HCT116 (cell line): ENCODE measurements around the gene SLC12A3. TPM values are rescaled to one million over a fixed set of nuclear protein-coding genes. Genes with fewer than 3 reads are reported as not detected.

Source experiments
- ATAC-seq: fragments of 200-7000 bp; cut with Tn5 transposase; 2 replicates; pipeline ENCODE4 v1.9.1; 2020; ENCODE audit warnings: mild to moderate bottlenecking, moderate library complexity
- BruUV-seq: library from RNA; stranded (reverse); fragments of 400-500 nt; replicated peaks from 2 replicates; lab custom pipeline; 2021; lab: Mats Ljungman, UMichigan
- CTCF ChIA-PET: fragments of 300-600 bp; sonication (Branson Sonifier 250); formaldehyde crosslinking; loops from one replicate; lab custom pipeline; 2021; ENCODE audit warnings: antibody characterized with exemption; lab: Charles Lee
- POLR2A ChIA-PET: fragments of 300-600, 350-600 bp; sonication (Branson Sonifier 250); formaldehyde crosslinking; loops from one replicate; lab custom pipeline; 2021; ENCODE audit warnings: antibody characterized with exemption; lab: Charles Lee
- RAD21 ChIA-PET, 2 experiments: fragments of 300-600 bp; sonication (Branson Sonifier 250); formaldehyde crosslinking; loops; one replicate each; lab custom pipeline; 2023; ENCODE audit warnings: low total read pairs in 2 of 2; ENCODE audit not compliant: uncharacterized antibody in 2 of 2, unreplicated experiment in 2 of 2, low non-redundant PET in 1 of 2; lab: Charles Lee
- DNase-seq: peaks from one replicate; pipeline ENCODE4 v3.0.0-alpha.2; 2010; ENCODE audit warnings: low read depth, low spot score
- H2AFZ ChIP-seq: fragments of 200-600 bp; shearing (Covaris generic), sonication (generic); 2 replicates; pipeline ENCODE4 v1.6.1; 2017; ENCODE audit warnings: low read depth, mixed run types, mixed read lengths, antibody characterized with exemption, low read length; ENCODE audit not compliant: poor library complexity, severe bottlenecking
- H3K27ac ChIP-seq: 2 replicates; pipeline ENCODE4 v1.5.1; 2012; ENCODE audit warnings: low read depth, low read length
- H3K27me3 ChIP-seq: fragments of 200-600 bp; sonication (generic); 2 replicates; pipeline ENCODE4 v1.6.1; 2016; ENCODE audit warnings: mixed run types, low read length, mixed read lengths; ENCODE audit not compliant: insufficient read depth
- H3K36me3 ChIP-seq, 2 experiments: fragments of 200-500 bp in 1 of 2; fragments of 200-600 bp in 1 of 2; sonication (Bioruptor generic) in 1 of 2; sonication (generic) in 1 of 2; 2 replicates each; pipeline versions ENCODE4 v1.5.1 to v1.6.1; 2014 to 2016; ENCODE audit warnings: low read length in 2 of 2, inconsistent platforms in 1 of 2, mixed read lengths in 1 of 2, mixed run types in 1 of 2; ENCODE audit not compliant: insufficient read depth in 2 of 2, control insufficient read depth in 1 of 2
- H3K4me1 ChIP-seq, 2 experiments: fragments of 200-600 bp in 1 of 2; sonication (generic) in 1 of 2; 2 replicates each; pipeline versions ENCODE4 v1.5.1 to v1.6.1; 2012 to 2017; ENCODE audit warnings: low read length in 2 of 2, inconsistent platforms in 1 of 2, mild to moderate bottlenecking in 1 of 2, mixed read lengths in 1 of 2, mixed run types in 1 of 2, moderate library complexity in 1 of 2; ENCODE audit not compliant: insufficient read depth in 2 of 2, control insufficient read depth in 1 of 2
- H3K4me2 ChIP-seq: fragments of 200-600 bp; sonication (generic); 2 replicates; pipeline ENCODE4 v1.6.1; 2017; ENCODE audit warnings: mixed run types, low read length, mixed read lengths
- H3K4me3 ChIP-seq, 2 experiments: fragments of 200-600 bp in 1 of 2; sonication (generic) in 1 of 2; replicated peaks in 1 of 2; 2 replicates each; pipeline ENCODE4 v1.5.1; 2011 to 2016; ENCODE audit warnings: low read length in 2 of 2, control low read depth in 1 of 2, low read depth in 1 of 2, mild to moderate bottlenecking in 1 of 2, mixed read lengths in 1 of 2, mixed run types in 1 of 2
- H3K79me2 ChIP-seq: fragments of 200-600 bp; sonication (generic); 2 replicates; pipeline ENCODE4 v1.6.1; 2017; ENCODE audit warnings: mild to moderate bottlenecking, mixed run types, low read length, moderate library complexity, mixed read lengths; ENCODE audit not compliant: insufficient read depth
- H3K9ac ChIP-seq: fragments of 200-600 bp; sonication (generic); 2 replicates; pipeline ENCODE4 v1.6.1; 2016; ENCODE audit warnings: low read length, mixed read lengths
- H3K9me2 ChIP-seq: fragments of 200-600 bp; sonication (generic), shearing (Covaris generic); 2 replicates; pipeline ENCODE4 v1.6.1; 2017; ENCODE audit warnings: mixed run types, mild to moderate bottlenecking, moderate library complexity; ENCODE audit not compliant: insufficient read depth
- H3K9me3 ChIP-seq, 2 experiments: fragments of 200-500 bp in 1 of 2; fragments of 200-600 bp in 1 of 2; sonication (Bioruptor generic) in 1 of 2; sonication (generic) in 1 of 2; 2 replicates each; pipeline ENCODE4 v1.6.1; 2014 to 2017; ENCODE audit warnings: low read length in 2 of 2, mixed read lengths in 2 of 2, inconsistent platforms in 1 of 2, low read depth in 1 of 2, mild to moderate bottlenecking in 1 of 2, mixed run types in 1 of 2, moderate library complexity in 1 of 2; ENCODE audit not compliant: control insufficient read depth in 1 of 2, insufficient read depth in 1 of 2
- H4K20me1 ChIP-seq: fragments of 200-600 bp; sonication (generic), shearing (Covaris generic); 2 replicates; pipeline ENCODE4 v1.6.1; 2017; ENCODE audit warnings: mixed run types, mild to moderate bottlenecking, moderate library complexity; ENCODE audit not compliant: insufficient read depth
- POLR2AphosphoS5 ChIP-seq: IDR thresholded peaks from 2 replicates; pipeline ENCODE4 v1.6.1; 2011; ENCODE audit warnings: mild to moderate bottlenecking, low read depth, low read length, moderate library complexity
- RAD21 ChIP-seq: IDR thresholded peaks from 2 replicates; pipeline ENCODE4 v1.6.1; 2012; ENCODE audit warnings: low read depth, mild to moderate bottlenecking
- SRF ChIP-seq: IDR thresholded peaks from 2 replicates; pipeline ENCODE4 v1.6.1; 2012; ENCODE audit warnings: low read depth
- YY1 ChIP-seq: IDR thresholded peaks from 2 replicates; pipeline ENCODE4 v1.6.1; 2011; ENCODE audit warnings: low read length, low read depth, moderate library complexity, mild to moderate bottlenecking; ENCODE audit not compliant: insufficient replicate concordance; ENCODE audit errors: extremely low read depth
- ZFX ChIP-seq: fragments of 450-650 bp; IDR thresholded peaks from 2 replicates; pipeline ENCODE4 v1.6.1; 2017
- ZNF274 ChIP-seq: fragments of 200-500 bp; sonication (Bioruptor generic); IDR thresholded peaks from 2 replicates; pipeline ENCODE4 v1.6.1; 2014; ENCODE audit warnings: mild to moderate bottlenecking, low read depth, low read length, inconsistent platforms
- intact Hi-C: fragments of 100-400 bp; cut with micrococcal nuclease; formaldehyde crosslinking; loops from 2 replicates; pipeline ENCODE4 v1.10.0; 2022
- total RNA-seq: library from RNA; stranded (reverse); gene quantifications from one replicate; pipeline ENCODE4 v1.2.1, GENCODE V29; 2021; ENCODE audit not compliant: unreplicated experiment
- TF ChIP-seq, protein P1 (sequence below): IDR thresholded peaks from 2 replicates; pipeline ENCODE4 v1.6.1; 2012; ENCODE audit warnings: low read depth
- TF ChIP-seq, protein P2 (sequence below): IDR thresholded peaks from 2 replicates; pipeline ENCODE4 v1.6.1; 2012
- TF ChIP-seq, protein P3 (sequence below): IDR thresholded peaks from 2 replicates; pipeline ENCODE4 v1.6.1; 2011; ENCODE audit warnings: mild to moderate bottlenecking, low read length, moderate library complexity; ENCODE audit not compliant: insufficient replicate concordance; ENCODE audit errors: extremely low read depth

Gene SLC12A3
- total RNA-seq, 1 experiment from 2014 or later, result not detected

DNA sequence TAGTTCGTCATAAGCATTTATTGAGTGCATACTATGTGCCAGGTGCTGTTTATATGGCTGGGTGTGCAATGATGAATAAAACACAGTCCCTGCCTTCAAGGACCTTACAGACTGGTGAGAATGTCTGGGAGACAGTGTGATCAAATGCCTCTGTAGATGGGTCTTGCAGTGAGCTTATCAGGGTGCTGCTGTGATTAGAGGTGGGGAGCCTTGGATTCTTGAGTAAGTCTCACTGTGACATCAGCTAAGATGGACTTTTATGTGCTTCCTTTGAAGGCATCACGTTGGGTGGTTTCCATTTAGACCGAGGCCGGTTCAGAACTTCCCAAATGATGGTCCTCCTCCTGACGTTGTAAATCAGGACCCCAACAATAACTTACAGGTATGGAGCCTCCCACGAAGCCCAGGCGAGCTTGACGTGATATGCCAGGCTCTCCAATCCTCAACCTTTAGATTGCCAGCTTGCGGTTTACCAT lies 76.9 kb downstream of the SLC12A3 start (continued):
- TF ChIP-seq ZFX, result no peak
- no peak for TF ChIP-seq SRF
- TF ChIP-seq, protein P1, sequence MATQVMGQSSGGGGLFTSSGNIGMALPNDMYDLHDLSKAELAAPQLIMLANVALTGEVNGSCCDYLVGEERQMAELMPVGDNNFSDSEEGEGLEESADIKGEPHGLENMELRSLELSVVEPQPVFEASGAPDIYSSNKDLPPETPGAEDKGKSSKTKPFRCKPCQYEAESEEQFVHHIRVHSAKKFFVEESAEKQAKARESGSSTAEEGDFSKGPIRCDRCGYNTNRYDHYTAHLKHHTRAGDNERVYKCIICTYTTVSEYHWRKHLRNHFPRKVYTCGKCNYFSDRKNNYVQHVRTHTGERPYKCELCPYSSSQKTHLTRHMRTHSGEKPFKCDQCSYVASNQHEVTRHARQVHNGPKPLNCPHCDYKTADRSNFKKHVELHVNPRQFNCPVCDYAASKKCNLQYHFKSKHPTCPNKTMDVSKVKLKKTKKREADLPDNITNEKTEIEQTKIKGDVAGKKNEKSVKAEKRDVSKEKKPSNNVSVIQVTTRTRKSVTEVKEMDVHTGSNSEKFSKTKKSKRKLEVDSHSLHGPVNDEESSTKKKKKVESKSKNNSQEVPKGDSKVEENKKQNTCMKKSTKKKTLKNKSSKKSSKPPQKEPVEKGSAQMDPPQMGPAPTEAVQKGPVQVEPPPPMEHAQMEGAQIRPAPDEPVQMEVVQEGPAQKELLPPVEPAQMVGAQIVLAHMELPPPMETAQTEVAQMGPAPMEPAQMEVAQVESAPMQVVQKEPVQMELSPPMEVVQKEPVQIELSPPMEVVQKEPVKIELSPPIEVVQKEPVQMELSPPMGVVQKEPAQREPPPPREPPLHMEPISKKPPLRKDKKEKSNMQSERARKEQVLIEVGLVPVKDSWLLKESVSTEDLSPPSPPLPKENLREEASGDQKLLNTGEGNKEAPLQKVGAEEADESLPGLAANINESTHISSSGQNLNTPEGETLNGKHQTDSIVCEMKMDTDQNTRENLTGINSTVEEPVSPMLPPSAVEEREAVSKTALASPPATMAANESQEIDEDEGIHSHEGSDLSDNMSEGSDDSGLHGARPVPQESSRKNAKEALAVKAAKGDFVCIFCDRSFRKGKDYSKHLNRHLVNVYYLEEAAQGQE, result no peak
- TF ChIP-seq, all 23 proteins: peak for 0

DNA sequence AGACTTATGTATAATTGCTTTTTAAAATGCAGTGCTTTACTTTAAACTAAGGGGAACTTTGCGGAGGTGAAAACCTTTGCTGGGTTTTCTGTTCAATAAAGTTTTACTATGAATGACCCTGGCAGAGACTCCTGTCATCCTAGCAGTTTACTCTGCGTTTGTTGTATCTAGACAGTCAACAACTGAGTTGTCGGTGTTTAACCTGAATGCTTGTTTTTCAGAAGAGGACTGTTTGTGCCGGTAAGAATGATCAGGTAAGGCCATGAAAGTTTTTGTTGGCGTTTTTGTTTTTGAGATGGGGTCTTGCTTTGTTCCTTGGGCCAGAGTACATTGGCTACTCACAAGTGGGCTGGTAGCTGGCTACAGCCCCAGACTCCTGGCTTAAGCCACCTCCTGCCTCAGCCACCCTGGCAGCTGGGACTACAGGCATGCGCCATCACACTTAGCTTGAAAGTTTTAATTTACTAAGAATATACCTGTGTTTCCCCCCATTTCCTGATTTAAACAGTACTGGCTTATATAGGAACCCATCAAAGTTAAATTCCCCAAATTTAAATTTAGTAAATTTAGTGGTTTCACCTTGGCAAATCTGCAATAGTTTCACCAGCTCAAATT lies 78.9 kb downstream of the SLC12A3 start:
- no TSS peak for BruUV-seq
- Histone ChIP-seq H3K9ac (no peak overlapping the region), H3K4me3 (no peak overlapping the region), H3K4me2 (no peak overlapping the region), H2AFZ (no peak overlapping the region), H3K27me3 (no peaks in the 10 kb centered on the region), H3K79me2 (0 out of 2 replicates have a peak, but pooled peaks cover 3% of the 10 kb centered on the region), H4K20me1 (no peaks in the 10 kb centered on the region), H3K36me3 (peaks cover 53 to 58% of the 10 kb centered on the region in 2 experiments), H3K27ac (no peak overlapping the region), H3K9me2 (no peaks in the 10 kb centered on the region), H3K4me1 (peaks cover 0 to 3% of the 10 kb centered on the region in 2 experiments; a peak in 1 of 4 replicates), H3K9me3 (no peaks in the 10 kb centered on the region)
- RAD21 ChIA-PET, result no interaction called here
- intact Hi-C loops, result no loop called here
- POLR2A ChIA-PET, result interaction anchor here (0.8 kb wide), 1 partner anchor 12 kb away, joined by 5 read pairs; the partner anchor contains the start of gene HERPUD1
- CTCF ChIA-PET, result no interaction called here
- TF ChIP-seq POLR2AphosphoS5, result 0 out of 2 replicates have a peak, but pooled peaks have one; percentile 3
- TF ChIP-seq, protein P2, sequence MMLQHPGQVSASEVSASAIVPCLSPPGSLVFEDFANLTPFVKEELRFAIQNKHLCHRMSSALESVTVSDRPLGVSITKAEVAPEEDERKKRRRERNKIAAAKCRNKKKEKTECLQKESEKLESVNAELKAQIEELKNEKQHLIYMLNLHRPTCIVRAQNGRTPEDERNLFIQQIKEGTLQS, result no peak
- TF ChIP-seq RAD21, result no peak
- no peak for TF ChIP-seq YY1
- TF ChIP-seq, protein P3, sequence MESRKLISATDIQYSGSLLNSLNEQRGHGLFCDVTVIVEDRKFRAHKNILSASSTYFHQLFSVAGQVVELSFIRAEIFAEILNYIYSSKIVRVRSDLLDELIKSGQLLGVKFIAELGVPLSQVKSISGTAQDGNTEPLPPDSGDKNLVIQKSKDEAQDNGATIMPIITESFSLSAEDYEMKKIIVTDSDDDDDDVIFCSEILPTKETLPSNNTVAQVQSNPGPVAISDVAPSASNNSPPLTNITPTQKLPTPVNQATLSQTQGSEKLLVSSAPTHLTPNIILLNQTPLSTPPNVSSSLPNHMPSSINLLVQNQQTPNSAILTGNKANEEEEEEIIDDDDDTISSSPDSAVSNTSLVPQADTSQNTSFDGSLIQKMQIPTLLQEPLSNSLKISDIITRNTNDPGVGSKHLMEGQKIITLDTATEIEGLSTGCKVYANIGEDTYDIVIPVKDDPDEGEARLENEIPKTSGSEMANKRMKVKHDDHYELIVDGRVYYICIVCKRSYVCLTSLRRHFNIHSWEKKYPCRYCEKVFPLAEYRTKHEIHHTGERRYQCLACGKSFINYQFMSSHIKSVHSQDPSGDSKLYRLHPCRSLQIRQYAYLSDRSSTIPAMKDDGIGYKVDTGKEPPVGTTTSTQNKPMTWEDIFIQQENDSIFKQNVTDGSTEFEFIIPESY, result no peak
- no peak for TF ChIP-seq ZNF274
- ATAC-seq (no peak), DNase-seq (no peak)
